Suprapubic skin (tissue), 4 donors: ENCODE data around the gene DDX27. TPM values are rescaled to one million over a fixed set of nuclear protein-coding genes. Genes with fewer than 3 reads are reported as not detected.

Experiments
- DNase-seq, 2 donors: peaks; one replicate each; pipeline ENCODE4 v3.0.0-alpha.2; 2019; ENCODE audit warnings: low spot score in 2 of 2
- H3K27ac ChIP-seq: fragments of 200-600 bp; sonication (generic); one replicate; pipeline ENCODE4 v1.5.1; 2019
- H3K27me3 ChIP-seq: fragments of 200-600 bp; sonication (generic); one replicate; pipeline ENCODE4 v1.5.1; 2019
- H3K36me3 ChIP-seq: fragments of 200-600 bp; sonication (generic); one replicate; pipeline ENCODE4 v1.5.1; 2019
- H3K4me1 ChIP-seq: fragments of 200-600 bp; sonication (generic); one replicate; pipeline ENCODE4 v1.5.1; 2019
- H3K4me3 ChIP-seq: fragments of 200-600 bp; sonication (generic); one replicate; pipeline ENCODE4 v1.5.1; 2019; ENCODE audit warnings: mild to moderate bottlenecking
- H3K9me3 ChIP-seq: fragments of 200-600 bp; sonication (generic); one replicate; pipeline ENCODE4 v1.5.1; 2019
- CTCF ChIP-seq, 2 donors: fragments of 200-600 bp in 1 of 2; fragments of 450-650 bp in 1 of 2; sonication (generic) in 1 of 2; IDR thresholded peaks; one replicate each; pipeline ENCODE4 v1.5.1; 2016 to 2019; ENCODE audit warnings: antibody characterized with exemption in 2 of 2, mild to moderate bottlenecking in 1 of 2, moderate library complexity in 1 of 2
- EP300 ChIP-seq: sonication (generic); formaldehyde crosslinking; IDR thresholded peaks from one replicate; pipeline ENCODE4 v1.6.1; 2017; ENCODE audit warnings: antibody characterized with exemption
- POLR2A ChIP-seq, 2 donors: fragments of 450-650 bp; IDR thresholded peaks; one replicate each; pipeline ENCODE4 v1.6.1; 2017; ENCODE audit warnings: antibody characterized with exemption in 2 of 2, mild to moderate bottlenecking in 2 of 2, moderate library complexity in 2 of 2
- POLR2AphosphoS5 ChIP-seq, 3 donors: sonication (generic); formaldehyde crosslinking; IDR thresholded peaks; one replicate each; pipeline ENCODE4 v1.6.1; 2017; ENCODE audit warnings: antibody characterized with exemption in 3 of 3
- WGBS: methylation state at CpG from one replicate; pipeline ENCODE4 v1.1.5; 2018; 5-methylcytosine and 5-hydroxymethylcytosine counted together
- total RNA-seq, 4 donors: library from RNA; depleted of rRNA; stranded (reverse); fragments of >200 nt; gene quantifications; one replicate each; pipeline ENCODE4 v1.1.0, GENCODE V29; 2016

The DDX27 gene
- total RNA-seq, 4 donors from 2014 or later, result 29.3 to 49.5 (median 38.0) TPM

GRCh38 chr20:49278036-49278817 lies 59.0 kb downstream of the DDX27 start, which contains the start of gene ZNFX1:
Gene ZNFX1, minus strand, starts transcription at chr20:49278057. Its CDS starts 2,218 bp downstream, at chr20:49275839.
- peak within 1 kb of the TSS; percentile 97 for H3K4me3 ChIP-seq
- H3K36me3 ChIP-seq, result peaks cover 55% of the 10 kb centered on the region
- peaks cover 65% of the 10 kb centered on the region for H3K4me1 ChIP-seq
- peak within 1 kb of the TSS; percentile 98 for H3K27ac ChIP-seq
- peak; percentile 99 for DNase-seq
- no peaks in the 10 kb centered on the region for H3K27me3 ChIP-seq
- WGBS, result 0% methylated on average over 58 of the region's 80 CpGs
- TF ChIP-seq POLR2AphosphoS5 (IDR thresholded peaks at IDR 0.05), result peak; percentile 96 to 100 (median 99)
- TF ChIP-seq POLR2A (IDR thresholded peaks at IDR 0.05), result peak; percentile 83 to 98
- no peak for TF ChIP-seq EP300
- no peaks in the 10 kb centered on the region for H3K9me3 ChIP-seq

GRCh38 chr20:49278818-49279676 lies 59.8 kb downstream of the DDX27 start:
- Histone ChIP-seq H3K4me1 (peaks cover 62% of the 10 kb centered on the region), H3K36me3 (peaks cover 56% of the 10 kb centered on the region), H3K27me3 (no peaks in the 10 kb centered on the region), H3K9me3 (no peaks in the 10 kb centered on the region), H3K27ac (peak overlapping the region; percentile 98), H3K4me3 (peak overlapping the region; percentile 97)
- WGBS, result 14% methylated on average over 33 of the region's 33 CpGs
- peak in 1 of 2 donors; percentile 66 for DNase-seq
- TF ChIP-seq POLR2AphosphoS5 (IDR thresholded peaks at IDR 0.05) (no peak), CTCF (IDR thresholded peaks at IDR 0.05) (no peak), POLR2A (IDR thresholded peaks at IDR 0.05) (no peak), EP300 (no peak)

- Histone ChIP-seq H3K27ac (no peak overlapping the region), H3K4me1 (peaks cover 62% of the 10 kb centered on the region), H3K4me3 (peak overlapping the region; percentile 97), H3K27me3 (no peaks in the 10 kb centered on the region), H3K9me3 (no peaks in the 10 kb centered on the region), H3K36me3 (peaks cover 62% of the 10 kb centered on the region)
- WGBS, result 66% methylated on average over 7 of the region's 7 CpGs
- TF ChIP-seq POLR2AphosphoS5 (IDR thresholded peaks at IDR 0.05), result no peak
- no peak for TF ChIP-seq POLR2A (IDR thresholded peaks at IDR 0.05)
- no peak for TF ChIP-seq EP300
- no peak for TF ChIP-seq CTCF (IDR thresholded peaks at IDR 0.05)
- no peak for DNase-seq
Measured at GRCh38 chr20:49279677-49280462, 60.7 kb downstream of the DDX27 start.

- peak overlapping the region; percentile 97 for H3K4me3 ChIP-seq
- peaks cover 63% of the 10 kb centered on the region for H3K36me3 ChIP-seq
- H3K27me3 ChIP-seq, result no peaks in the 10 kb centered on the region
- no peak for DNase-seq
- no peak for TF ChIP-seq EP300
- TF ChIP-seq POLR2AphosphoS5 (IDR thresholded peaks at IDR 0.05), result no peak
- H3K27ac ChIP-seq, result peak overlapping the region; percentile 22
- peaks cover 56% of the 10 kb centered on the region for H3K4me1 ChIP-seq
- WGBS, result 66% methylated on average over 6 of the region's 6 CpGs
- no peaks in the 10 kb centered on the region for H3K9me3 ChIP-seq
Measured at GRCh38 chr20:49280463-49281058, 61.3 kb downstream of the DDX27 start.

GRCh38 chr20:49281059-49281912 lies 62.1 kb downstream of the DDX27 start:
- H3K27ac ChIP-seq, result peak overlapping the region; percentile 22
- peaks cover 68% of the 10 kb centered on the region for H3K36me3 ChIP-seq
- no peak for TF ChIP-seq CTCF (IDR thresholded peaks at IDR 0.05)
- TF ChIP-seq POLR2AphosphoS5 (IDR thresholded peaks at IDR 0.05), result no peak
- TF ChIP-seq EP300, result no peak
- no peak for TF ChIP-seq POLR2A (IDR thresholded peaks at IDR 0.05)
- no peak for DNase-seq
- 76% methylated on average over 13 of the region's 13 CpGs for WGBS
- peaks cover 49% of the 10 kb centered on the region for H3K4me1 ChIP-seq
- no peaks in the 10 kb centered on the region for H3K27me3 ChIP-seq
- H3K9me3 ChIP-seq, result peaks cover 6% of the 10 kb centered on the region
- H3K4me3 ChIP-seq, result no peak overlapping the region
